Astrocyte of the cerebellum (primary cell): ENCODE measurements around the gene IGFBP7.

Source experiments
- DNase-seq: peaks from one replicate; pipeline ENCODE4 v3.0.0-alpha.2; 2011; ENCODE audit warnings: low read depth
- H3K4me3 ChIP-seq: 2 replicates; pipeline ENCODE4 v1.5.1; 2011; ENCODE audit warnings: mild to moderate bottlenecking, low read depth, low read length, moderate library complexity
- in situ Hi-C: cut with HindIII; loops from 2 replicates; pipeline ENCODE4 v1.10.0; 2017; ENCODE audit warnings: low sequenced_read_pairs
- TF ChIP-seq, protein P1 (sequence below): IDR thresholded peaks from 2 replicates; pipeline ENCODE4 v1.5.1; 2012; ENCODE audit warnings: low read length, low read depth, moderate library complexity, mild to moderate bottlenecking; ENCODE audit errors: missing control alignments

The IGFBP7 gene

DNA sequence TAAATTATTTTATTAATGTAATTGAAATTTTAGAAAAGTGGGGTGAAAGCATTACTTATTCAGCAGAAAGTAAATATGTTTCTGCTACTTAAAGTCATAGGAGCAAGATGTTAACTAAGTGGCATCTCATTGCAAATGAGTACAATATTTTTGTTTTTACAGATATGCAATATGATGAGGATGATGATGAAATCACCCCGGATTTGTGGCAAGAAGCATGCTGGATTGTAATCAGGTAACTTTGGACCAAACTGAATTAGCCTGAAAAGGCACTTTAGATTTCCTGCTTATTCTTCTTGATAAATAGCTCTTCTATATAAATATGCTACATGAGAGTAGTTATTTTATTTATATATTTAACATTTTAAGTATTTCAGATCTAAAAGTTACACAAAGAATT, 124.0 kb downstream of the IGFBP7 start:
- TF ChIP-seq, protein P1, sequence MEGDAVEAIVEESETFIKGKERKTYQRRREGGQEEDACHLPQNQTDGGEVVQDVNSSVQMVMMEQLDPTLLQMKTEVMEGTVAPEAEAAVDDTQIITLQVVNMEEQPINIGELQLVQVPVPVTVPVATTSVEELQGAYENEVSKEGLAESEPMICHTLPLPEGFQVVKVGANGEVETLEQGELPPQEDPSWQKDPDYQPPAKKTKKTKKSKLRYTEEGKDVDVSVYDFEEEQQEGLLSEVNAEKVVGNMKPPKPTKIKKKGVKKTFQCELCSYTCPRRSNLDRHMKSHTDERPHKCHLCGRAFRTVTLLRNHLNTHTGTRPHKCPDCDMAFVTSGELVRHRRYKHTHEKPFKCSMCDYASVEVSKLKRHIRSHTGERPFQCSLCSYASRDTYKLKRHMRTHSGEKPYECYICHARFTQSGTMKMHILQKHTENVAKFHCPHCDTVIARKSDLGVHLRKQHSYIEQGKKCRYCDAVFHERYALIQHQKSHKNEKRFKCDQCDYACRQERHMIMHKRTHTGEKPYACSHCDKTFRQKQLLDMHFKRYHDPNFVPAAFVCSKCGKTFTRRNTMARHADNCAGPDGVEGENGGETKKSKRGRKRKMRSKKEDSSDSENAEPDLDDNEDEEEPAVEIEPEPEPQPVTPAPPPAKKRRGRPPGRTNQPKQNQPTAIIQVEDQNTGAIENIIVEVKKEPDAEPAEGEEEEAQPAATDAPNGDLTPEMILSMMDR: no peak
- DNase-seq: no peak
- in situ Hi-C loops: no loop called here
- no peak overlapping the region for H3K4me3 ChIP-seq

DNA sequence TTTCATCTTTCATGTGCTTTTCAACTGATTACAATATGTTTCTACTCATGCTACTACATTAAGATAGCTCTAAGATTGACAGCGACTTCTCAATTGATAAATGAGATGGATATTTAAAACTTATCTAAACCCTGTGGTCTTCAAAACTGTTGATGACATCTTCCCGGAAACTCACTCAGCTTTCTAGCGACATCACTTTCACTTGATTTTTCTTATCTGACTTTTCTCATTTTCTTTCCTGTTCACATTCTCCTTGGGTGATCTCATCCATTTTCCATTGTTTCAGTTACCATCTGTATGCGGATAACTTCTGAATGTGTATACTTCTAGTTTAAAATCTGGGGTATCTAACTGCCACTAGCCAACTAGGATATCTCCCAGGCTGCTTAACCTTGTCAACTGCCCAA, 128.4 kb downstream of the IGFBP7 start:
- DNase-seq: no peak
- TF ChIP-seq, protein P1: no peak
- no peak overlapping the region for H3K4me3 ChIP-seq
- in situ Hi-C loops: no loop called here
